Right lobe of liver (tissue), 4 donors: ENCODE measurements around the gene AGL.
A peak's percentile ranks its signal among the peaks of the same experiment; 100 is the strongest.

Experiments used
- POLR2A ChIP-seq: fragments of 450-650 bp; IDR thresholded peaks from one replicate; pipeline ENCODE4 v1.6.1; 2017; ENCODE audit warnings: antibody characterized with exemption, mild to moderate bottlenecking
- TF ChIP-seq, protein P1 (sequence below), 4 donors: fragments of 200-600 bp in 3 of 4; fragments of 450-650 bp in 1 of 4; IDR thresholded peaks; one replicate each; pipeline versions ENCODE4 v1.5.1 to v1.8.0; 2016 to 2022; ENCODE audit warnings: antibody characterized with exemption in 4 of 4, mild to moderate bottlenecking in 2 of 4
- donor health status: DM: no; HTN: no; CAD: no.
- donor health status: DM: no; HTN: no; CAD: no.
- donor health status: DM: no; HTN: yes; CAD: no.

DNA sequence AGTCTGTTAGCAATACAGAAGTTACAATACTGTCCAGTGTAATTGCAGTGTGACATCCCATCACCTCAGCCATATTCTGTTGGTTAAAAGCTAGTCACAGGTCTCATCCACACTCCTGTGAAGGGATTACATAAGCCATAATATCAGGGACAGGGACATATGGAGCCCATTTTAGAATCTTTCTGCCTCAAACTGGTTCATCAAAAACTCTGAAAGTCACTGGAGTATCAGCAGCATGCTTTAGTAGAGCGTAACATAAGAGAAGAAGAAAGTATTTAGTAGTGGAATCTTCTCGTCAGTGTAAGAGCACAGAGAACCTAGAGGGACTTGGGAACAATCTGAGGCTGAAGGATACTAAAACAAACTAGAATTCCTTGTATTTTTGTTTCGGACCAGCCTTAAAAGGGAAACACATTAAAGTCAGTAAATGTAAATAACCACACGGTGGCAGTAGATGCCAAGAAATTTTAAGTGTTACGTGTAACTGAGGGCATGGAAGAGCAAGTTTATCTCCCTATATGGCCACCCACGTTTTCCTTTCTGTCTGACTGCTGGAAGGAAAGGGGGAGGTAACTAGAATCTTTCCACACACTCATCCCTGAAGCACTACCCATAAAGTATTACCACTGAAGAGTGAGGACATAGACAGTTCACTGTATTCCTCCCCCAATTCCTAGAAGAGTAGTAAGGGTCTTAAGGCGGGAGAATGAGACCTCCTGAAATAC lies 41.6 kb upstream of the AGL start:
- TF ChIP-seq, protein P1, sequence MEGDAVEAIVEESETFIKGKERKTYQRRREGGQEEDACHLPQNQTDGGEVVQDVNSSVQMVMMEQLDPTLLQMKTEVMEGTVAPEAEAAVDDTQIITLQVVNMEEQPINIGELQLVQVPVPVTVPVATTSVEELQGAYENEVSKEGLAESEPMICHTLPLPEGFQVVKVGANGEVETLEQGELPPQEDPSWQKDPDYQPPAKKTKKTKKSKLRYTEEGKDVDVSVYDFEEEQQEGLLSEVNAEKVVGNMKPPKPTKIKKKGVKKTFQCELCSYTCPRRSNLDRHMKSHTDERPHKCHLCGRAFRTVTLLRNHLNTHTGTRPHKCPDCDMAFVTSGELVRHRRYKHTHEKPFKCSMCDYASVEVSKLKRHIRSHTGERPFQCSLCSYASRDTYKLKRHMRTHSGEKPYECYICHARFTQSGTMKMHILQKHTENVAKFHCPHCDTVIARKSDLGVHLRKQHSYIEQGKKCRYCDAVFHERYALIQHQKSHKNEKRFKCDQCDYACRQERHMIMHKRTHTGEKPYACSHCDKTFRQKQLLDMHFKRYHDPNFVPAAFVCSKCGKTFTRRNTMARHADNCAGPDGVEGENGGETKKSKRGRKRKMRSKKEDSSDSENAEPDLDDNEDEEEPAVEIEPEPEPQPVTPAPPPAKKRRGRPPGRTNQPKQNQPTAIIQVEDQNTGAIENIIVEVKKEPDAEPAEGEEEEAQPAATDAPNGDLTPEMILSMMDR (IDR thresholded peaks at IDR 0.05), result peak; percentile 60 to 88 (median 68)
- TF ChIP-seq POLR2A, result no peak
